Measurements from ENCODE around the gene B4GAT1. TPM values are rescaled to one million over a fixed set of nuclear protein-coding genes. Genes with fewer than 3 reads are reported as not detected.
A peak's percentile ranks its signal among the peaks of the same experiment; 100 is the strongest.

Gene B4GAT1
- total RNA-seq, 1 donor from 2014 or later = 40.9 TPM

DNA sequence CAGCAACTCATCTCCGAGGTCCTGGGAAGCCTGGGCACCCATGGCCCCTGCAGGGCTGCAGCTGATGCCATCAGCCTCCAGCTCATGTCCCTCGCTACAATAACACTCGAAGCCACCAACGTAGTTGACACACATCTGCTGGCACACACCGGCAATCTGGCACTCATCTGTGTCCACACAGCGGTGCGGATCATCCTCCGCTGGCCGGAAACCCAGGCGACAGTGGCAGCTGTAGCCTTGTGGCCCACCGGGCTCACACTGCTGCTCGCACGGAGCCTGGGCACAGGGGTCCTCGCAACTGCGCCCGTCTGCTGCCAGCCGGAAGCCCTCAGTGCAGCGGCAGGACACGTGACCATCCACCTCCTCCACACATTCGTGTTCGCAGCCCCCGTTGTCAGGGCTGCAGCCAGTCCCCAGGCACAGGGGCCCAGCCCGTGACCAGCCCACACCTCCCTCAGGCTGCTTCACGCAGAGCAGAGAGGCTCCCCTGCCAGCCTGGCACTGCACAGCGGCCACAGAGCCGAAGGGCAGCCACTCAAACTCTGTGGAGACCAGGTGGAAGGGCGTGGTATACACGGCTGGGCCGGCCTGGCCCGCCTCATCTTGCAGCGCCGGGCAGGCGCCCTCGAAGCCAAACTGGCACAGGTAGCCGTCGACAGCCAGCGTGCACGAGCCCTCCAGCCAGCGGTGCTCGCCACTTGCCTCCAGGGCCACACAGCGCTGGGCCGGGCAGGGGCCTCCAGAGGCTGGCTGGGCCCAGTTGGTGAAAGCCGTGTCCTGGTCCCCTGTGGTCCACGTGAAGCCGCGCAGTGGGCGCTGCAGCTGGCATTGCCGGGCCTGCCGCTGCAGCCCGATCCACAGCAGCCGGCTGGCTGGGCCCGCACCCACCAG is 31.3 kb downstream of the B4GAT1 start:
- DNase-seq (ENCODE audit: low spot score) = no peak
- Histone ChIP-seq H3K9me3 (ENCODE audit: low read depth) (no peaks in the 10 kb centered on the region), H2AFZ (replicated peaks) (no peak overlapping the region), H3K36me3 (no peaks in the 10 kb centered on the region), H3F3A (ENCODE audit: low read depth) (peaks cover 30% of the 10 kb centered on the region), H3K79me2 (ENCODE audit: low read depth) (no peaks in the 10 kb centered on the region), H3K9ac (no peak overlapping the region), H3K27me3 (peaks cover 14% of the 10 kb centered on the region), H3K4me2 (peak overlapping the region; percentile 45), H3K4me1 (peaks cover 28% of the 10 kb centered on the region), H4K20me1 (ENCODE audit: low read depth) (no peaks in the 10 kb centered on the region), H3K27ac (no peak overlapping the region), H3K4me3 (no peak overlapping the region)
- Mint-ChIP-seq H3K36me3 (no peaks in the 10 kb centered on the region), H3K4me3 (peak overlapping the region; percentile 64), H3K27ac (peak overlapping the region; percentile 92), H3K9me3 (peaks cover 12% of the 10 kb centered on the region), H3K4me1 (peaks cover 46% of the 10 kb centered on the region), H3K27me3 (ENCODE audit: insufficient read depth, low read depth) (peaks cover 14% of the 10 kb centered on the region)
- TF ChIP-seq, protein P1, sequence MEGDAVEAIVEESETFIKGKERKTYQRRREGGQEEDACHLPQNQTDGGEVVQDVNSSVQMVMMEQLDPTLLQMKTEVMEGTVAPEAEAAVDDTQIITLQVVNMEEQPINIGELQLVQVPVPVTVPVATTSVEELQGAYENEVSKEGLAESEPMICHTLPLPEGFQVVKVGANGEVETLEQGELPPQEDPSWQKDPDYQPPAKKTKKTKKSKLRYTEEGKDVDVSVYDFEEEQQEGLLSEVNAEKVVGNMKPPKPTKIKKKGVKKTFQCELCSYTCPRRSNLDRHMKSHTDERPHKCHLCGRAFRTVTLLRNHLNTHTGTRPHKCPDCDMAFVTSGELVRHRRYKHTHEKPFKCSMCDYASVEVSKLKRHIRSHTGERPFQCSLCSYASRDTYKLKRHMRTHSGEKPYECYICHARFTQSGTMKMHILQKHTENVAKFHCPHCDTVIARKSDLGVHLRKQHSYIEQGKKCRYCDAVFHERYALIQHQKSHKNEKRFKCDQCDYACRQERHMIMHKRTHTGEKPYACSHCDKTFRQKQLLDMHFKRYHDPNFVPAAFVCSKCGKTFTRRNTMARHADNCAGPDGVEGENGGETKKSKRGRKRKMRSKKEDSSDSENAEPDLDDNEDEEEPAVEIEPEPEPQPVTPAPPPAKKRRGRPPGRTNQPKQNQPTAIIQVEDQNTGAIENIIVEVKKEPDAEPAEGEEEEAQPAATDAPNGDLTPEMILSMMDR (IDR thresholded peaks at IDR 0.05) = no peak
- no peak for TF ChIP-seq EZH2 (IDR thresholded peaks at IDR 0.05)
- TF ChIP-seq EZH2phosphoT487 (IDR thresholded peaks at IDR 0.05) = no peak

GRCh38 chr11:66315498-66315885 is 31.9 kb downstream of the B4GAT1 start:
- no peak for DNase-seq (ENCODE audit: low spot score)
- no peak overlapping the region for H2AFZ ChIP-seq (replicated peaks)
- no peaks in the 10 kb centered on the region for H3K36me3 ChIP-seq
- H3K4me1 ChIP-seq = peaks cover 28% of the 10 kb centered on the region
- H3K79me2 ChIP-seq (ENCODE audit: low read depth) = no peaks in the 10 kb centered on the region
- no peak overlapping the region for H3K4me3 ChIP-seq
- peaks cover 20% of the 10 kb centered on the region for H3K27me3 ChIP-seq
- TF ChIP-seq EZH2 (IDR thresholded peaks at IDR 0.05) = no peak
- TF ChIP-seq, protein P1 (IDR thresholded peaks at IDR 0.05) = no peak
- no peak overlapping the region for H3K4me2 ChIP-seq
- H3K9me3 Mint-ChIP-seq = peaks cover 12% of the 10 kb centered on the region
- peaks cover 14% of the 10 kb centered on the region for H3K27me3 Mint-ChIP-seq (ENCODE audit: insufficient read depth, low read depth)
- H3K9ac ChIP-seq = no peak overlapping the region
- peaks cover 46% of the 10 kb centered on the region for H3K4me1 Mint-ChIP-seq
- no peak overlapping the region for H3K27ac ChIP-seq
- H3K9me3 ChIP-seq (ENCODE audit: low read depth) = no peaks in the 10 kb centered on the region
- H4K20me1 ChIP-seq (ENCODE audit: low read depth) = no peaks in the 10 kb centered on the region
- peak overlapping the region; percentile 64 for H3K4me3 Mint-ChIP-seq
- H3F3A ChIP-seq (ENCODE audit: low read depth) = peaks cover 34% of the 10 kb centered on the region
- H3K36me3 Mint-ChIP-seq = no peaks in the 10 kb centered on the region
- peak overlapping the region; percentile 92 for H3K27ac Mint-ChIP-seq

- Mint-ChIP-seq H3K9me3 (peaks cover 6% of the 10 kb centered on the region), H3K36me3 (no peaks in the 10 kb centered on the region), H3K4me3 (peak overlapping the region; percentile 74), H3K27ac (peak overlapping the region; percentile 40), H3K27me3 (ENCODE audit: insufficient read depth, low read depth) (peaks cover 13% of the 10 kb centered on the region), H3K4me1 (peaks cover 43% of the 10 kb centered on the region)
- Histone ChIP-seq H3K27me3 (peaks cover 24% of the 10 kb centered on the region), H3K36me3 (no peaks in the 10 kb centered on the region), H3K4me2 (no peak overlapping the region), H4K20me1 (ENCODE audit: low read depth) (no peaks in the 10 kb centered on the region), H3K9ac (no peak overlapping the region), H3K4me3 (no peak overlapping the region), H2AFZ (replicated peaks) (no peak overlapping the region), H3K27ac (no peak overlapping the region), H3F3A (ENCODE audit: low read depth) (peaks cover 34% of the 10 kb centered on the region), H3K79me2 (ENCODE audit: low read depth) (no peaks in the 10 kb centered on the region), H3K9me3 (ENCODE audit: low read depth) (no peaks in the 10 kb centered on the region), H3K4me1 (peaks cover 28% of the 10 kb centered on the region)
- TF ChIP-seq, protein P1 (IDR thresholded peaks at IDR 0.05) = no peak
- TF ChIP-seq EZH2phosphoT487 (IDR thresholded peaks at IDR 0.05) = no peak
- TF ChIP-seq EZH2 (IDR thresholded peaks at IDR 0.05) = no peak
- no peak for DNase-seq (ENCODE audit: low spot score)
These were observed 32.6 kb downstream of the B4GAT1 start for GRCh38 chr11:66314561-66315497.
